Measurements from ENCODE around the gene SSR2.

Gene SSR2

GRCh38 chr1:156024801-156025200 is 4.0 kb upstream of the SSR2 start:
- no peak overlapping the region for H3K4me3 ChIP-seq (ENCODE audit: control insufficient read depth, low read depth, low read length)
- no peak for DNase-seq (ENCODE audit: low read depth)
- no peak for TF ChIP-seq CTCF (IDR thresholded peaks at IDR 0.05; ENCODE audit: control insufficient read depth, insufficient read depth, low read depth, low read length, missing control alignments)

GRCh38 chr1:156021954-156022353 is 1.2 kb upstream of the SSR2 start:
- no peak overlapping the region for H3K4me3 ChIP-seq (ENCODE audit: control insufficient read depth, low read depth, low read length)
- no peak for TF ChIP-seq CTCF (IDR thresholded peaks at IDR 0.05; ENCODE audit: control insufficient read depth, insufficient read depth, low read depth, low read length, missing control alignments)
- DNase-seq (ENCODE audit: low read depth): no peak

- no peak for DNase-seq (ENCODE audit: low read depth)
- no peak for TF ChIP-seq CTCF (IDR thresholded peaks at IDR 0.05; ENCODE audit: control insufficient read depth, insufficient read depth, low read depth, low read length, missing control alignments)
- peak overlapping the region; percentile 65 for H3K4me3 ChIP-seq (ENCODE audit: control insufficient read depth, low read depth, low read length)
Observed at GRCh38 chr1:156021093-156021428, 310 bp upstream of the SSR2 start.

GRCh38 chr1:156019946-156020292 is 832 bp downstream of the SSR2 start:
- no peak for TF ChIP-seq CTCF (IDR thresholded peaks at IDR 0.05; ENCODE audit: control insufficient read depth, insufficient read depth, low read depth, low read length, missing control alignments)

GRCh38 chr1:156014829-156015228 is 5.9 kb downstream of the SSR2 start:
- TF ChIP-seq CTCF (IDR thresholded peaks at IDR 0.05; ENCODE audit: control insufficient read depth, insufficient read depth, low read depth, low read length, missing control alignments): no peak
- no peak for DNase-seq (ENCODE audit: low read depth)
- H3K4me3 ChIP-seq (ENCODE audit: control insufficient read depth, low read depth, low read length): no peak overlapping the region

More at GRCh38 chr1:156019946-156020292, 832 bp downstream of the SSR2 start:
- DNase-seq (ENCODE audit: low read depth): no peak
- H3K4me3 ChIP-seq (ENCODE audit: control insufficient read depth, low read depth, low read length): peak overlapping the region; percentile 65

- no peak for TF ChIP-seq CTCF (IDR thresholded peaks at IDR 0.05; ENCODE audit: control insufficient read depth, insufficient read depth, low read depth, low read length, missing control alignments)
- H3K4me3 ChIP-seq (ENCODE audit: control insufficient read depth, low read depth, low read length): no peak overlapping the region
- no peak for DNase-seq (ENCODE audit: low read depth)
Observed at GRCh38 chr1:156012051-156012817, 8.5 kb downstream of the SSR2 start.
